Endothelial cell of umbilical vein (primary cell): ENCODE measurements around the gene SHFL. TPM values are rescaled to one million over a fixed set of nuclear protein-coding genes. Genes with fewer than 3 reads are reported as not detected.
A peak's percentile ranks its signal among the peaks of the same experiment; 100 is the strongest.

Experiments used
- BruUV-seq: library from RNA; stranded (reverse); fragments of 400-500 nt; replicated peaks from 2 replicates; lab custom pipeline; 2021; lab: Mats Ljungman, UMichigan
- CTCF ChIA-PET: fragments of 300-600, 350-600 bp; sonication (Branson Sonifier 250); formaldehyde crosslinking; loops from one replicate; lab custom pipeline; 2021; ENCODE audit warnings: antibody characterized with exemption, inconsistent platforms; lab: Charles Lee
- POLR2A ChIA-PET: fragments of 300-600, 350-600 bp; sonication (Branson Sonifier 250); formaldehyde crosslinking; loops from one replicate; lab custom pipeline; 2021; ENCODE audit warnings: antibody characterized with exemption, inconsistent platforms; lab: Charles Lee
- DNase-seq: peaks from one replicate; pipeline ENCODE4 v3.0.0-alpha.2; 2011; ENCODE audit warnings: low read depth, low spot score
- FAIRE-seq: peaks from 2 replicates; lab custom pipeline; 2011; peaks lifted over from hg19 to GRCh38; lab: Jason Lieb, UNC
- H2AFZ ChIP-seq: 2 replicates; pipeline ENCODE4 v1.6.0; 2012; ENCODE audit warnings: low read depth, low read length, control low read depth, inconsistent platforms
- H3K27ac ChIP-seq: 2 replicates; pipeline ENCODE4 v1.5.1; 2011; ENCODE audit warnings: low read depth, mild to moderate bottlenecking, control low read depth, low read length, moderate library complexity; ENCODE audit not compliant: insufficient read depth
- H3K27me3 ChIP-seq, 2 experiments: 2 replicates each; pipeline versions ENCODE4 v1.6.0 to v1.6.1; 2011; ENCODE audit warnings: low read length in 2 of 2, mixed read lengths in 1 of 2; ENCODE audit not compliant: control insufficient read depth in 2 of 2, insufficient read depth in 2 of 2
- H3K36me3 ChIP-seq, 2 experiments: 2 replicates in 1 of 2; 3 replicates in 1 of 2; pipeline ENCODE4 v1.5.1; 2011; ENCODE audit warnings: low read length in 2 of 2, mild to moderate bottlenecking in 1 of 2, moderate library complexity in 1 of 2; ENCODE audit not compliant: control insufficient read depth in 2 of 2, insufficient read depth in 2 of 2; ENCODE audit errors: extremely low read depth in 1 of 2
- H3K4me1 ChIP-seq: 3 replicates; pipeline ENCODE4 v1.5.1; 2011; ENCODE audit warnings: mild to moderate bottlenecking, low read length; ENCODE audit not compliant: control insufficient read depth, insufficient read depth; ENCODE audit errors: extremely low read depth
- H3K4me2 ChIP-seq: 2 replicates; pipeline ENCODE4 v1.6.1; 2011; ENCODE audit warnings: low read length, control low read depth, mixed read lengths; ENCODE audit not compliant: insufficient read depth
- H3K4me3 ChIP-seq, 3 experiments: fragments of 200-600 bp in 1 of 3; sonication (generic), shearing (Covaris generic) in 1 of 3; replicated peaks in 1 of 3; 2 replicates each; pipeline ENCODE4 v1.5.1; 2011 to 2016; ENCODE audit warnings: control low read depth in 3 of 3, low read length in 3 of 3, mild to moderate bottlenecking in 2 of 3, inconsistent platforms in 1 of 3, low read depth in 1 of 3, moderate library complexity in 1 of 3; ENCODE audit not compliant: insufficient read depth in 1 of 3
- H3K79me2 ChIP-seq: 2 replicates; pipeline ENCODE4 v1.6.0; 2012; ENCODE audit warnings: low read length, inconsistent platforms; ENCODE audit not compliant: control insufficient read depth, insufficient read depth
- H3K9ac ChIP-seq: replicated peaks from 2 replicates; pipeline ENCODE3; 2011; ENCODE audit warnings: low read length, control low read depth; ENCODE audit not compliant: insufficient read depth; ENCODE audit errors: extremely low read depth
- H3K9me1 ChIP-seq: replicated peaks from 3 replicates; pipeline ENCODE4 v1.6.0; 2011; ENCODE audit warnings: mild to moderate bottlenecking, low read length; ENCODE audit not compliant: control insufficient read depth, insufficient read depth; ENCODE audit errors: extremely low read depth
- H3K9me3 ChIP-seq: replicated peaks from 2 replicates; pipeline ENCODE4 v1.5.1; 2012; ENCODE audit warnings: low read length, inconsistent platforms; ENCODE audit not compliant: control insufficient read depth, insufficient read depth
- H4K20me1 ChIP-seq: replicated peaks from 2 replicates; pipeline ENCODE3; 2011; ENCODE audit warnings: mild to moderate bottlenecking, low read length; ENCODE audit not compliant: control insufficient read depth, insufficient read depth; ENCODE audit errors: extremely low read depth
- CTCF ChIP-seq, 2 donors: IDR thresholded peaks; 1 replicate in 1 of 2; 2 replicates in 1 of 2; pipeline ENCODE4 v1.5.1; 2011; ENCODE audit warnings: low read length in 2 of 2, mild to moderate bottlenecking in 2 of 2, moderate library complexity in 2 of 2, control low read depth in 1 of 2, inconsistent platforms in 1 of 2, low read depth in 1 of 2; ENCODE audit not compliant: insufficient read depth in 1 of 2; ENCODE audit errors: extremely low read depth in 1 of 2
- EZH2 ChIP-seq: IDR thresholded peaks from 2 replicates; pipeline ENCODE4 v1.6.1; 2012; ENCODE audit warnings: borderline replicate concordance, low read depth, mild to moderate bottlenecking, moderate library complexity, low read length, inconsistent platforms; ENCODE audit not compliant: severe bottlenecking
- FOS ChIP-seq: IDR thresholded peaks from 2 replicates; pipeline ENCODE4 v1.6.1; 2011; ENCODE audit warnings: mild to moderate bottlenecking, low read length, moderate library complexity, borderline replicate concordance; ENCODE audit not compliant: insufficient read depth
- GATA2 ChIP-seq: IDR thresholded peaks from 2 replicates; pipeline ENCODE4 v1.7.0; 2011; ENCODE audit warnings: low read depth, mild to moderate bottlenecking, moderate library complexity, mixed read lengths, low read length; ENCODE audit not compliant: insufficient read length, insufficient read depth
- JUN ChIP-seq: IDR thresholded peaks from 2 replicates; pipeline ENCODE4 v1.6.1; 2011; ENCODE audit warnings: borderline replicate concordance, low read depth; ENCODE audit not compliant: insufficient read length, insufficient read depth
- MAX ChIP-seq: IDR thresholded peaks from 2 replicates; pipeline ENCODE4 v1.6.1; 2011; ENCODE audit not compliant: insufficient read depth, insufficient read length
- MYC ChIP-seq: IDR thresholded peaks from one replicate; pipeline ENCODE4 v1.6.1; 2011; ENCODE audit warnings: mild to moderate bottlenecking, low read depth, low read length
- POLR2A ChIP-seq: IDR thresholded peaks from 2 replicates; pipeline ENCODE4 v1.6.1; 2012; ENCODE audit warnings: low read depth, mild to moderate bottlenecking, control low read depth, low read length
- POLR2AphosphoS5 ChIP-seq: IDR thresholded peaks from 2 replicates; pipeline ENCODE4 v1.6.1; 2012; ENCODE audit warnings: low read depth, mild to moderate bottlenecking, control low read depth, low read length, moderate library complexity; ENCODE audit not compliant: insufficient read depth
- dilution Hi-C: fragments of 300-500 bp; cut with MboI; formaldehyde crosslinking; loops from one replicate; pipeline ENCODE4 v1.15.0; 2019; ENCODE audit warnings: low sequenced_read_pairs; ENCODE audit not compliant: extremely low pct_ligation_motif_present
- intact Hi-C: fragments of 100-400 bp; cut with micrococcal nuclease; formaldehyde crosslinking; loops from one replicate; pipeline ENCODE4 v1.10.0; 2022
- polyA plus RNA-seq, 4 experiments: library from polyadenylated mRNA; depleted of rRNA in 3 of 4; stranded (reverse) in 3 of 4; unstranded in 1 of 4; fragments of >200 nt; gene quantifications; 2 replicates each; pipeline versions ENCODE4 v1.2.1 to v1.2.3, GENCODE V29; 2011 to 2012; ENCODE audit warnings: missing spikeins in 1 of 4
- total RNA-seq: library from RNA; stranded (reverse); gene quantifications from 2 replicates; pipeline ENCODE4 v1.2.3, GENCODE V29; 2021

SHFL gene
- total and polyA plus RNA-seq, 2 donors (not counting 3 experiments of a cell fraction or from before 2014, with no cell fraction given), result 34.4 to 36.9 TPM

- H3K36me3 ChIP-seq, result peaks cover 5 to 31% of the 10 kb centered on the region in 2 experiments
- peak within 1 kb of the TSS; percentile 85 for H3K9ac ChIP-seq
- intact Hi-C loops (loop anchor here (1.0 to 10.0 kb wide), 2 partner anchors 10 to 88 kb away; partner anchors contain the start of gene DNMT1), dilution Hi-C loops (no loop called here)
- H2AFZ ChIP-seq, result peak within 1 kb of the TSS; percentile 73
- CTCF ChIA-PET, result interaction anchor here (0.6 to 2.1 kb wide), 6 partner anchors 8 to 311 kb away, joined by 3 to 13 read pairs (median 3); no protein-coding TSS in a partner anchor
- peak; percentile 98 for DNase-seq
- FAIRE-seq, result peak; percentile 100
- no TSS peak for BruUV-seq
- peaks cover 9% of the 10 kb centered on the region for H3K4me1 ChIP-seq
- peak within 1 kb of the TSS; percentile 87 to 98 (median 95) for H3K4me3 ChIP-seq
- H3K9me3 ChIP-seq, result no peaks in the 10 kb centered on the region
- no peaks in the 10 kb centered on the region for H3K9me1 ChIP-seq
- POLR2A ChIA-PET, result interaction anchor here (0.8 to 1.9 kb wide), 2 partner anchors 10 to 227 kb away, joined by 4 to 11 read pairs; no protein-coding TSS in a partner anchor
- H4K20me1 ChIP-seq, result no peaks in the 10 kb centered on the region
- peaks cover 28% of the 10 kb centered on the region for H3K79me2 ChIP-seq
- peak within 1 kb of the TSS; percentile 50 for H3K27ac ChIP-seq
- H3K4me2 ChIP-seq, result peak within 1 kb of the TSS; percentile 95
- no peaks in the 10 kb centered on the region for H3K27me3 ChIP-seq
- no peak for TF ChIP-seq EZH2
- no peak for TF ChIP-seq FOS
- no peak for TF ChIP-seq GATA2
- peak; percentile 89 for TF ChIP-seq POLR2A
- TF ChIP-seq JUN, result no peak
- peak; percentile 98 for TF ChIP-seq MYC
- peak; percentile 85 for TF ChIP-seq MAX
- TF ChIP-seq CTCF (IDR thresholded peaks at IDR 0.05; ENCODE audit: extremely low read depth in 1 of 2, insufficient read depth in 1 of 2, low read depth in 1 of 2, low read length in 2 of 2), result no peak
- TF ChIP-seq POLR2AphosphoS5, result peak; percentile 93
These were observed 20.2 kb downstream of the SHFL start, which contains the start of gene PPAN for GRCh38 chr19:10106100-10106936. Gene PPAN (plus strand): TSS chr19:10106362. CDS start chr19:10106395, 33 bp downstream.
